Mammary epithelial cell (primary cell): ENCODE measurements around the gene FOXD4L3.
"Not testable (repeated sequence)": the region's sequence is repeated elsewhere in the genome, so short reads cannot be mapped to it uniquely, and the experiment has no call there.

Experiments
- CTCF ChIP-seq, 2 donors: IDR thresholded peaks in 1 of 2; conservative IDR thresholded peaks in 1 of 2; 2 replicates each; pipeline ENCODE4 v1.5.1; 2011 to 2012; ENCODE audit warnings: inconsistent platforms in 2 of 2, low read length in 2 of 2, mild to moderate bottlenecking in 2 of 2, control low read depth in 1 of 2, low read depth in 1 of 2; ENCODE audit not compliant: insufficient read depth in 1 of 2; ENCODE audit errors: extremely low read depth in 1 of 2
- EZH2 ChIP-seq: IDR thresholded peaks from 2 replicates; pipeline ENCODE4 v1.6.1; 2012; ENCODE audit warnings: low read length, inconsistent platforms, borderline replicate concordance

GRCh38 chr9:68351689-68352088 is 49.0 kb downstream of the FOXD4L3 start:
- TF ChIP-seq CTCF (conservative IDR thresholded peaks at IDR 0.05 in 1 of 2, IDR thresholded peaks at IDR 0.05 in 1 of 2; ENCODE audit: extremely low read depth in 1 of 2, insufficient read depth in 1 of 2, low read depth in 1 of 2, low read length in 2 of 2); EZH2: not testable (repeated sequence)
